NCI-H82 (cell line): ENCODE data around the gene BSDC1.
A peak's percentile ranks its signal among the peaks of the same experiment; 100 is the strongest.

Experiments used
- DNase-seq: peaks from one replicate; lab custom pipeline; 2025; lab: John Stamatoyannopoulos, UW

Gene BSDC1

DNA sequence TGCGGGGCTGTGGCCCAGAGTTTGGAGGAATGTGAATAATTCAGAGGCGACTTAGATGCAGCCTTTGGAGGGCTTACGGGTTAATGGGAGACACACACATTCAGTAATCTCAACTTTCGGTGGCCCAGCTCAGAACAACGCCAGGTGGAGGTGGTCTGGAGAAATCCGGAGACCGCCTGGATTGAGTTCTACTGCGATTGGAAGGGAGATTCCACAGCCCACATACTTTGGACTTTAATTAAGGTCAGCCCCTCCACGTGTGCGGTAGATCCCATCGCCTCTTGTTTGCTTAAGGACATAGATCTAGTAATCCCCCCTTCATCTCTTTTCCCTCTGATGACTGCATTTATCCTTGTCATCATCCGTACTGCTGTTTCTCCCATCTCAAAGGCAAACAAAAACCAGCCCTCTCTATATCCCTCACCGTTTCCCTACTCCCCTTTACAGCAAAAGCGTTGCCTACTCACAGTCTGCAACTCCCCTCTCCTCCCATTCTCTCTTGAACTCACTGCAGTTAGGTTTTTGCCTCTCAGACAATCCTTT is 720 bp upstream of the BSDC1 start:
- peak; percentile 86 for DNase-seq

- peak; percentile 61 for DNase-seq
Measured at GRCh38 chr1:32393832-32394140, 455 bp downstream of the BSDC1 start.

GRCh38 chr1:32393136-32393535 is 1.1 kb downstream of the BSDC1 start:
- no peak for DNase-seq

DNA sequence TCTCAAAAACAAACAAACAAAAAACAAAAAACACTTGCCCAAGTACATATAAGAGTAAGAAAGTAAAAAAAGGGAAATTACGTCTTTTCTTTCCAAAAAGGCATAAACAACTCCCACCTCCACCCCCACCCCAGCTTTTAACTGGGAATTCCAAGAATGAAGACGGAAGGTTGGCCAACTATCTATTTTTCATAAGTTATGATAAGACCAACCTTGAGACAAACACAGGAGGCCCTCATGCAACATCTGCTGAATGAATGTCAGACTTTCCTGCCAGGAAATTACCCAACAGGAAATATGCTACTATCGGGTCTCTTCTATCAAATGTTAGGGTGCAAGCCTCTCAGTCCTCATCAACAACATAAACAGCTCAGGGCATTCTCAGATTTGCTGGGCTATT is 1.9 kb downstream of the BSDC1 start:
- no peak for DNase-seq

GRCh38 chr1:32390904-32391870 is 3.1 kb downstream of the BSDC1 start:
- no peak for DNase-seq

DNA sequence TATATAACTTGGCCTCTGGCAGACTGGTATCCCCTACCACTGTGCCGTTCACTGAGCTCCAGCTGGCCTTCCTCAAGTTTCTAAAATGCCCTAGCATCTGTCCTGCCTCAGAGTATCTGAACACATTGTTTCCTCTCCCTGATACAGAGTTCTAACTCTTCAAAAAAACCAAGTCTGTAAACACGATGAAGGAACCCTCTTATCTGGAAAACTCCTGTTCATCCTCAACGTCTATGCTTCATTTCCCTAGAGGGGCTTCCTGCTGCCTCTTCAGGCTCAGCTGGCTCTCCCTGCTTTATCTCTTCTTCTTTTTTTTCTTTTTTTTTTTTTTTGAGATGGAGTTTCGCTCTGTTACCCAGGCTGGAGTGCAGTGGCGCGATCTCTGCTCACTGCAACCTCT is 5.6 kb downstream of the BSDC1 start:
- no peak for DNase-seq

GRCh38 chr1:32386676-32387392 is 7.4 kb downstream of the BSDC1 start:
- DNase-seq = no peak

- DNase-seq = no peak
Measured at GRCh38 chr1:32380057-32380456, 14.2 kb downstream of the BSDC1 start.

DNA sequence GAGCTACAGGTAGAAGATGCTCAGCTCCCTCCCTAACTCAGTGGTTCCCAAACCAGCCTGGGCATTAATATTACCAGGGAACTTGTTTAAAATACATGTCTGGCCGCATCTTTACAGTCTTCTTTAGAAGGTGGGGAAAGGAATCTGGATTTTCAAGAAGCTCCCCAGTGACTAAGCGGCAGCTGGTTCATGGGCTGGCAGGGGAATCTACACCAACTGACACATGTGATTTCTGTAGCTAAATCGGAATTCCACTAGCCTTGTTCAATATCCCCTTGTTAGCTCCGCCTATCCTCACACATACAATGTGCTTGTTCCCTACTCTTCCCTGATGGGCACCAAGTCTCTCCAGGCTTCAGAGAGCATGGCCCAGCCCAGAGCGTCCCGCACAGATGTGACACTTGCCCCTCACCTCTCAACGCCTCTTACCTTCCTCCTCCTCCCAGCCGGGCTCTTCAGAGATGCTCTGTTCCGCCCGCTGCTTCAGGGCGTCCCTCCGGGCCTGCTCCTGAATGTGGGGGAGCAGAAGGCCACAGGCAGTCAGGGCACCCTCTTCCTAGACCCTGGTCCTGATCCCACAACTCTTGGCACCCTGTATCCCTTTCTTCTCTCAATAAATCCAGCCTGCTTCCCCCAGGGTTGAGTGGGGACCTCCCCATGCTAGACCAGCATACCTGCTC is 16.6 kb downstream of the BSDC1 start:
- DNase-seq = no peak

DNA sequence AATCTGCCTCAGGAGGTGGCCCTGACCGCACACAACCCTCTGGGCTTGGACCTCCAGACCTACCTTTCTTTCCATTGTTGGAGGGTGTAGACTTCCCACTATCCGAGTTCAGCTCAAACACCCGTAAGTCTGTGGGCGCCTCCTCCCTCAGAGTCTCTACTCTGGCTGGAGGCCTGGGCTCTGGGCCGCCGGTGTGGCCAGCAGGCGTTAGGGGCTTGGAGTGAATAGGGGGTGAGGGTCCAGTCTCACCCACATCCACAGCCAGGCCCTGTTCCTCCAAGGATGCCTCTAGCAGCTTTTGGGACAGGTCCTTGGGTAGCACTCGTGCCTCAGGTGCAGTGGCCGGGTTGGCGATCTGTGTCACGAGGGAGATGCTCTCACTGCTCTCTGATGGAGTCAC is 18.0 kb downstream of the BSDC1 start:
- no peak for DNase-seq

- DNase-seq = no peak
Measured at GRCh38 chr1:32373996-32374592, 20.1 kb downstream of the BSDC1 start.

- DNase-seq = no peak
Measured at GRCh38 chr1:32372149-32372756, 22.0 kb downstream of the BSDC1 start.

GRCh38 chr1:32367912-32368635 is 26.2 kb downstream of the BSDC1 start:
- no peak for DNase-seq

GRCh38 chr1:32365445-32365844 is 28.8 kb downstream of the BSDC1 start:
- DNase-seq = no peak

DNA sequence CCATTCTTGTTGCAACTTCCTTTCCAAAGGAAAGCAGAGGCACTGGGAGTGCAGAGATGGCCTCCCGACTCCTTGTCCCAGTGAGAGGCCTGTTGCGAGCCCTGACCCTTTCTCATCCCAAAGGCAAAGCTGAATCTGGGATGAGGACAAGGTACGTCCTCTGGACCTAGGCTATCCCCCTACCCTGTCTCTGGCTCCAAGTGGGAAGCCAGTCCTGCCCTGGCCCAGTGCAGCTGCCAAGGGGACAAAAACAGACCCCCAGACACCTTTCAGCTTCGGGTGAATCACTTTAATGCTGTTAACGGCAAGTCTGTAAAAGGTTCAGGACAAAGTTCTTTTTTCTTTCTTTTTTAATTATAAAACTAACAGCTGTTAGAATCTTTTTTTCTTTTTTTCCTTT is 29.4 kb downstream of the BSDC1 start:
- no peak for DNase-seq

- no peak for DNase-seq
Measured at GRCh38 chr1:32363713-32364112, 30.5 kb downstream of the BSDC1 start.

GRCh38 chr1:32362474-32363313 is 31.5 kb downstream of the BSDC1 start, which contains the start of the genes FAM229A and TSSK3:
Gene FAM229A, minus strand, starts transcription at chr1:32362485. Its CDS starts 394 bp downstream, at chr1:32362091.
Gene TSSK3, plus strand, starts transcription at chr1:32362539. Its CDS starts 163 bp downstream, at chr1:32362702.
- no peak for DNase-seq

DNA sequence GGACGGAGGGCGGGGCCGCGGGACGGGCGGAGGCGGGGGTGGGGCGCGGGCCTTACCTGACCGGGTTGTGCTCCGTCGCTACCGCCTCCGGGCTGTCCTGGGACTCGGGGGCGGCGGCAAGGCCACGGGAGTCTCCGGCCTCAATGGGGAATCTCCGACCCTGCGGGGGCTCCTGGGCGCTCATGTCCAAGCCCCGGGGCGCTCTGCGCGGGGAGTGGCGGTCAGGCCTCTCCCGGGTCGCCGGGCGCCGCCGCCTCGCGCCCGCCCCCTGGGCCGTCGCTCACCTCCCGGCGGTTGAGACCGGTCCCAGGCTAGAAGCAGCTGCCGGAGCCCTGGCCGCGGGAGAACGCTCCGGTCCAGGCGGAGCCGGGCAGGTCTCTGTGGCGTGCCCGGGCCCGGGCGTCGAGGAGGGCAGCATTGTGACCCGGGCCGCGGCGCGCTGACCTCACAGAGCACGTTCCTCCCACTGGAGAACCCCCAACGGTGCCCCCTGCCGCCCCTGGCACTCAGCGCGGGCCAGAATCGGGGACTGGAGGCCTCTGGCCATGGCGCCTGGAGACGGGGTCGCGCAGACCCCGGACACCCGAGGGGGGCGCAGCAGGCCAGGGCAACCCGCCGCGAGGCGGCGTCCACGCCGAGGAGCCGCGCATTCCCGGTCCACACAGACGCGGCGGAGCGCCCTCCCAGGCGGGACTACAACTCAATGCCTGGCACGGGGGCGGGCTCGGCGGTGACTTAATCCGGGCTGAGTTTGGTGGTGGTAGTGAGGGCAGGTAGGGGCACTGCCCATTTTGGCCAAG is 32.4 kb downstream of the BSDC1 start:
- peak; percentile 34 for DNase-seq

DNA sequence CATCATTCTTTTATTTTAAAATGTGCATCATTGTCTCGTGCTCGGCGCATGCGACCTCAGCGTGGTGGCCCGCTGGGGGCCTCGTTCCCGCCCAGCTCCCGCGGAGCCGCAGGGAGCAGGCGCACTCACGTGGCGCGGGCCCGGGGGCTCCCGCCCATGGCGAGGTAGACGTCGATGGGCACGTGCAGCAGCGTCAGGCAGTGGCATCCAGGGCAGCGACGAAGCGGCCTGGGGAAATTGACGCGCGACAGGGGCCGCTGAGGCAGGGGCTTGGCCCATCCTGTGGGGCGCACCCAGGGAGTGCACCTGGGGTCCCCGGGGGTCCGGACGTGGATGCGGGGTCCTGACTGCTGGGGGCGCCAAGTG is 33.0 kb downstream of the BSDC1 start:
- no peak for DNase-seq
